K562 (cell line): Measurements from ENCODE around the gene UCKL1. TPM values are rescaled to one million over a fixed set of nuclear protein-coding genes. Genes with fewer than 3 reads are reported as not detected.

Source experiments
- BCOR ChIP-seq: fragments of 450-650 bp; IDR thresholded peaks from 2 replicates; pipeline ENCODE4 v1.6.1; 2016
- E2F3 ChIP-seq: fragments of 250-450 bp; sonication (Bioruptor Pico); IDR thresholded peaks from 2 replicates; pipeline ENCODE4 v1.4.0; 2020; ENCODE audit warnings: mild to moderate bottlenecking
- EP400 ChIP-seq: fragments of 450-650 bp; IDR thresholded peaks from 2 replicates; pipeline ENCODE4 v1.6.1; 2017; ENCODE audit warnings: antibody characterized with exemption, mild to moderate bottlenecking, moderate library complexity
- HNRNPLL ChIP-seq: fragments of 200-400 bp; formaldehyde crosslinking; IDR thresholded peaks from 2 replicates; pipeline ENCODE4 v1.6.1; 2017; ENCODE audit warnings: low read length, low read depth, mild to moderate bottlenecking; ENCODE audit not compliant: poor library complexity, severe bottlenecking
- ILK ChIP-seq: fragments of 450-650 bp; IDR thresholded peaks from 2 replicates; pipeline ENCODE4 v1.6.1; 2016; ENCODE audit warnings: missing genetic modification characterization, low read depth, mild to moderate bottlenecking, missing compliant biosample characterization, moderate library complexity, borderline replicate concordance
- KLF16 ChIP-seq: IDR thresholded peaks from 2 replicates; pipeline ENCODE4 v1.6.1; 2016; ENCODE audit warnings: antibody characterized with exemption
- MTA2 ChIP-seq: fragments of 450-650 bp; IDR thresholded peaks from 2 replicates; pipeline ENCODE4 v1.6.1; 2016; ENCODE audit warnings: low read depth
- NR3C1 ChIP-seq: sonication (generic); formaldehyde crosslinking; IDR thresholded peaks from 2 replicates; pipeline ENCODE4 v1.8.1; 2022; ENCODE audit warnings: missing genetic modification reagents
- PHF20 ChIP-seq: fragments of 450-650 bp; IDR thresholded peaks from 2 replicates; pipeline ENCODE4 v1.6.1; 2018; ENCODE audit not compliant: partially characterized antibody
- RBBP5 ChIP-seq: fragments of 200-600 bp; sonication (generic); IDR thresholded peaks from 2 replicates; pipeline ENCODE4 v1.6.1; 2012; ENCODE audit warnings: borderline replicate concordance, mild to moderate bottlenecking, low read length, control low read depth, inconsistent platforms; ENCODE audit not compliant: insufficient read depth, poor library complexity, severe bottlenecking
- SIRT6 ChIP-seq: IDR thresholded peaks from one replicate; pipeline ENCODE4 v1.6.1; 2012; ENCODE audit warnings: low read depth, mild to moderate bottlenecking, control low read depth, inconsistent platforms, low read length, moderate library complexity
- TCF3 ChIP-seq: sonication (generic); formaldehyde crosslinking; IDR thresholded peaks from 2 replicates; pipeline ENCODE4 v1.4.0; 2020; ENCODE audit warnings: mild to moderate bottlenecking, missing genetic modification reagents
- TEAD2 ChIP-seq: fragments of 450-650 bp; IDR thresholded peaks from 2 replicates; pipeline ENCODE4 v1.6.1; 2016; ENCODE audit warnings: missing genetic modification characterization, control low read depth, missing compliant biosample characterization
- ZFP30 ChIP-seq: fragments of 250-450 bp; sonication (Bioruptor Pico); IDR thresholded peaks from 2 replicates; pipeline ENCODE4 v1.8.0; 2022; ENCODE audit warnings: moderate library complexity, mild to moderate bottlenecking, inconsistent platforms, borderline replicate concordance
- ZNF224 ChIP-seq: sonication (generic); formaldehyde crosslinking; IDR thresholded peaks from 2 replicates; pipeline ENCODE4 v1.8.0; 2022; ENCODE audit warnings: mild to moderate bottlenecking, missing genetic modification reagents
- ZNF282 ChIP-seq: sonication (generic); formaldehyde crosslinking; IDR thresholded peaks from 2 replicates; pipeline ENCODE4 v1.8.1; 2023; ENCODE audit warnings: missing genetic modification reagents
- ZNF583 ChIP-seq: fragments of 250-450 bp; sonication (Bioruptor Pico); IDR thresholded peaks from 2 replicates; pipeline ENCODE4 v1.4.0; 2020
- ZNF79 ChIP-seq: fragments of 250-450 bp; sonication (Bioruptor Pico); IDR thresholded peaks from 2 replicates; pipeline ENCODE4 v1.4.0; 2020; ENCODE audit warnings: low read depth, mild to moderate bottlenecking, moderate library complexity
- polyA plus RNA-seq, 8 experiments: library from polyadenylated mRNA; depleted of rRNA in 4 of 8; stranded (reverse) in 5 of 8; unstranded in 3 of 8; fragments of >200 nt; fragmentation: Nextera tagmentation in 2 of 8; fragmentation: Illumina TruSeq in 1 of 8; extraction: Ambion mirVana in 2 of 8; extraction: Trizol in 1 of 8; gene quantifications; 2 replicates each; pipeline versions ENCODE4 v1.2.1 to v1.2.3, GENCODE V29; 2011 to 2014; ENCODE audit warnings: inconsistent platforms in 1 of 8, missing spikeins in 1 of 8
- total RNA-seq, 7 experiments: library from RNA; depleted of rRNA in 6 of 7; stranded (reverse); fragments of >200 nt in 6 of 7; fragmentation: Illumina TruSeq in 2 of 7; extraction: Trizol in 2 of 7; gene quantifications; 2 replicates each; pipeline versions ENCODE4 v1.2.1 to v1.2.3, GENCODE V29; 2011 to 2021; ENCODE audit warnings: low replicate concordance in 1 of 7
- TF ChIP-seq, protein P1 (sequence below): fragments of 450-650 bp; IDR thresholded peaks from 2 replicates; pipeline ENCODE4 v1.6.1; 2014; ENCODE audit warnings: low read depth, mild to moderate bottlenecking, moderate library complexity, borderline replicate concordance
- TF ChIP-seq, protein P2 (sequence below), 2 experiments: fragments of 450-650 bp; IDR thresholded peaks; 2 replicates each; pipeline ENCODE4 v1.6.1; 2016
- TF ChIP-seq, protein P3 (sequence below): fragments of 450-650 bp; IDR thresholded peaks from 2 replicates; pipeline ENCODE4 v1.7.0; 2016; ENCODE audit warnings: borderline replicate concordance
- TF ChIP-seq, protein P4 (sequence below): fragments of 450-650 bp; IDR thresholded peaks from 2 replicates; pipeline ENCODE4 v1.6.1; 2017; ENCODE audit warnings: antibody characterized with exemption

Gene UCKL1
- total and polyA plus RNA-seq, 9 of the 15 experiments (the other 6 are each of a cell fraction or from before 2014, with no cell fraction given): 3.1 to 52.8 (median 24.2) TPM

DNA sequence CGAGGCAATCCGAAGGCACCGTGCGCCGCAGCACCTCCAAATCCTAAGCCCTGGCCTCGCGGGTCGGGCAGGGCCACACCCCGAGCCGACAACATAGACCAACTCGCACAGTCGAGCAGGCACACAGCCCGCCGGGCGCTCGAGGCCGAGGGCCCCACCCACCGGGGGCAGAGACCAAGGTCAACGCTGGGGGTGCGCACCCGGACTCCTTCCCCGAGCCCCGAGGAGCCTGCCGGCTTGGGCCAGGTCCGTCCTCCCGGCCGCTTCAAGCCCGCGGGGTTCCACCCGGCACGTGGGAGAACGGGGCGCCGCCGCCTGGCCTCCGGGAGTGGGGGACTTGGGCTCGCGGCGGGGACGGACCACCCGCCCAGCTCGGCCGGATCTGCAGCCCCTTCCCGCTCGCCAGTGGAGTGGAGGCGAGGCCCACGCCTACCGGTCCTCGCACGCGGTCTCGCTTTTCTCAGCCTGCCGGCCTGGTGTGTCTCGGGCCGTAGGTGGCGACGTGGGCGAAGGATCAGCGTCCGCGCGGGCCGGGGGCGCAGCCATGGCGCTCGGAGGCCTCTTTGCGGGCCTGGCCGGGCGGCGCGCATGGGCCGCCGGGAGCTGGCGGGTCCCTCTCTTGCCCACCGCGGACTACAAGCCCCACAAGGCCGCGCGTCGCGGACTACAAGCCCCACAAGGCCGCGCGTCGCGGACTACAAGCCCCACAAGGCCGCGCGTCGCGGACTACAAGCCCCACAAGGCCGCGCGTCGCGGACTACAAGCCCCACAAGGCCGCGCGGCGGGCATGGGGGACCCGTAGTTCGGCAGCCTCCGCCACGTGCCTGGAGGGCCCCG, at the start of gene UCKL1 (continued):
- TF ChIP-seq E2F3 (peak; percentile 1; the same call in 1 of the 2 replicates), ZNF224 (CRISPR knock-in tag) (no peak), EP400 (peak; percentile 75; the same call in 1 of the 2 replicates), TEAD2 (tag) (no peak), TCF3 (CRISPR knock-in tag) (0 out of 2 replicates have a peak, but pooled peaks have one; percentile 19), PHF20 (peak; percentile 76), HNRNPLL (no peak), ZNF282 (CRISPR knock-in tag) (peak; percentile 86; the same call in 1 of the 2 replicates), ZNF79 (0 out of 2 replicates have a peak, but pooled peaks have one; percentile 29), RBBP5 (peak; percentile 82), BCOR (no peak), ZFP30 (CRISPR knock-in tag) (no peak), SIRT6 (no peak), MTA2 (no peak), KLF16 (no peak; the same call in 1 of the 2 replicates), NR3C1 (CRISPR knock-in tag) (peak; percentile 88), ZNF583 (CRISPR knock-in tag) (peak; percentile 29; the same call in 1 of the 2 replicates), ILK (tag) (no peak)
- TF ChIP-seq, protein P1, sequence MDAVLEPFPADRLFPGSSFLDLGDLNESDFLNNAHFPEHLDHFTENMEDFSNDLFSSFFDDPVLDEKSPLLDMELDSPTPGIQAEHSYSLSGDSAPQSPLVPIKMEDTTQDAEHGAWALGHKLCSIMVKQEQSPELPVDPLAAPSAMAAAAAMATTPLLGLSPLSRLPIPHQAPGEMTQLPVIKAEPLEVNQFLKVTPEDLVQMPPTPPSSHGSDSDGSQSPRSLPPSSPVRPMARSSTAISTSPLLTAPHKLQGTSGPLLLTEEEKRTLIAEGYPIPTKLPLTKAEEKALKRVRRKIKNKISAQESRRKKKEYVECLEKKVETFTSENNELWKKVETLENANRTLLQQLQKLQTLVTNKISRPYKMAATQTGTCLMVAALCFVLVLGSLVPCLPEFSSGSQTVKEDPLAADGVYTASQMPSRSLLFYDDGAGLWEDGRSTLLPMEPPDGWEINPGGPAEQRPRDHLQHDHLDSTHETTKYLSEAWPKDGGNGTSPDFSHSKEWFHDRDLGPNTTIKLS: peak; percentile 92
- TF ChIP-seq, protein P2, sequence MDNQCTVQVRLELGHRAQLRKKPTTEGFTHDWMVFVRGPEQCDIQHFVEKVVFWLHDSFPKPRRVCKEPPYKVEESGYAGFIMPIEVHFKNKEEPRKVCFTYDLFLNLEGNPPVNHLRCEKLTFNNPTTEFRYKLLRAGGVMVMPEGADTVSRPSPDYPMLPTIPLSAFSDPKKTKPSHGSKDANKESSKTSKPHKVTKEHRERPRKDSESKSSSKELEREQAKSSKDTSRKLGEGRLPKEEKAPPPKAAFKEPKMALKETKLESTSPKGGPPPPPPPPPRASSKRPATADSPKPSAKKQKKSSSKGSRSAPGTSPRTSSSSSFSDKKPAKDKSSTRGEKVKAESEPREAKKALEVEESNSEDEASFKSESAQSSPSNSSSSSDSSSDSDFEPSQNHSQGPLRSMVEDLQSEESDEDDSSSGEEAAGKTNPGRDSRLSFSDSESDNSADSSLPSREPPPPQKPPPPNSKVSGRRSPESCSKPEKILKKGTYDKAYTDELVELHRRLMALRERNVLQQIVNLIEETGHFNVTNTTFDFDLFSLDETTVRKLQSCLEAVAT (IDR thresholded peaks at IDR 0.05): no peak
- TF ChIP-seq, protein P3, sequence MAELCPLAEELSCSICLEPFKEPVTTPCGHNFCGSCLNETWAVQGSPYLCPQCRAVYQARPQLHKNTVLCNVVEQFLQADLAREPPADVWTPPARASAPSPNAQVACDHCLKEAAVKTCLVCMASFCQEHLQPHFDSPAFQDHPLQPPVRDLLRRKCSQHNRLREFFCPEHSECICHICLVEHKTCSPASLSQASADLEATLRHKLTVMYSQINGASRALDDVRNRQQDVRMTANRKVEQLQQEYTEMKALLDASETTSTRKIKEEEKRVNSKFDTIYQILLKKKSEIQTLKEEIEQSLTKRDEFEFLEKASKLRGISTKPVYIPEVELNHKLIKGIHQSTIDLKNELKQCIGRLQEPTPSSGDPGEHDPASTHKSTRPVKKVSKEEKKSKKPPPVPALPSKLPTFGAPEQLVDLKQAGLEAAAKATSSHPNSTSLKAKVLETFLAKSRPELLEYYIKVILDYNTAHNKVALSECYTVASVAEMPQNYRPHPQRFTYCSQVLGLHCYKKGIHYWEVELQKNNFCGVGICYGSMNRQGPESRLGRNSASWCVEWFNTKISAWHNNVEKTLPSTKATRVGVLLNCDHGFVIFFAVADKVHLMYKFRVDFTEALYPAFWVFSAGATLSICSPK: no peak
- TF ChIP-seq, protein P4, sequence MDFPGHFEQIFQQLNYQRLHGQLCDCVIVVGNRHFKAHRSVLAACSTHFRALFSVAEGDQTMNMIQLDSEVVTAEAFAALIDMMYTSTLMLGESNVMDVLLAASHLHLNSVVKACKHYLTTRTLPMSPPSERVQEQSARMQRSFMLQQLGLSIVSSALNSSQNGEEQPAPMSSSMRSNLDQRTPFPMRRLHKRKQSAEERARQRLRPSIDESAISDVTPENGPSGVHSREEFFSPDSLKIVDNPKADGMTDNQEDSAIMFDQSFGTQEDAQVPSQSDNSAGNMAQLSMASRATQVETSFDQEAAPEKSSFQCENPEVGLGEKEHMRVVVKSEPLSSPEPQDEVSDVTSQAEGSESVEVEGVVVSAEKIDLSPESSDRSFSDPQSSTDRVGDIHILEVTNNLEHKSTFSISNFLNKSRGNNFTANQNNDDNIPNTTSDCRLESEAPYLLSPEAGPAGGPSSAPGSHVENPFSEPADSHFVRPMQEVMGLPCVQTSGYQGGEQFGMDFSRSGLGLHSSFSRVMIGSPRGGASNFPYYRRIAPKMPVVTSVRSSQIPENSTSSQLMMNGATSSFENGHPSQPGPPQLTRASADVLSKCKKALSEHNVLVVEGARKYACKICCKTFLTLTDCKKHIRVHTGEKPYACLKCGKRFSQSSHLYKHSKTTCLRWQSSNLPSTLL: no peak
